ENCODE measurements around the gene RUBCN.
"Not testable (repeated sequence)": the region's sequence is repeated elsewhere in the genome, so short reads cannot be mapped to it uniquely, and the experiment has no call there.

Gene RUBCN

DNA sequence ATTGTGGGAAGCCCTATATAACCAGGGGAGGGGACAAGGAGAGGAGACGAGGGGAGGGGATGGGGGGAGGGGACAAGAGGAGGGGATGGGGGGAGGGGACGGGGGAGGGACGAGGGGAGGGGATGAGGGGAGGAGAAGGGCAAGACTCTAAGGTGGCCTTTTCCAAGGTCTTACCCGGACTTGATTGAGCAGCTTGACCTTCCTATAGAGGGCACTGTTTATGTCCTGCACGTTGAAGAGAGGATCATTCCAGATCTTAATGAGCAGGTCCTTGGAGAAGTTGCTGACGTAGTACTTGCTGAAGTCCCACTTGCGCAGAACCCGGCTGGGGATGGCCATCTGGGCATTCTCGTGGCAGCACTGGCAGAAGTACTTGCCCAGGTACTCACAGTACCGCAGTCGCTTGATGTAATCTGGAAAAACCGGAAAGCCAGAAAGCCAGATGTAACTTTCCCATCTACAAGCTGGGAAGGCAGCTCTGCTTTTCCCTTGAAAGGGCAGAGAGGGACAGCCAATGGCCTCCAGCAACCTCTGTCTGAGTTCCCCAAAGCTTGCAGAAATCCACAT is 55.7 kb downstream of the RUBCN start:
- no peak for DNase-seq

DNA sequence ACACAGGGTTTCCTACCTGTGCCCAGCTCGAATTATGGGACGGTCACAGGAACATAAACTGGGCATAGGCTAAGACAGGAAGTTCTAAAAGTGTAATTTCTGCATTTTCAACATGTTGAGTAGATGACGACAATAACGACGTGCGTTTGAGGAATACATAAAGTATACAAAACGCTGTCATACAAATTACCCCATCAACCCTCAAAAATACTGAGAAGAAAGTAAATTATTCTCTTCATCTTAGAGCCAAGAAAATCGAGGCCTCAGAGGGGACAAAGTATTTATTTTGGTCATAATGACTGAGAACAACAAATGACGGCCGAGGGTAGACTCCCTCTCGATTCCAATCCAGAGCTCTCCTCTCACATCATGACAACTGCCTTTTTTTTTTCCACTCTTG is 60.8 kb downstream of the RUBCN start:
- DNase-seq = no peak

DNA sequence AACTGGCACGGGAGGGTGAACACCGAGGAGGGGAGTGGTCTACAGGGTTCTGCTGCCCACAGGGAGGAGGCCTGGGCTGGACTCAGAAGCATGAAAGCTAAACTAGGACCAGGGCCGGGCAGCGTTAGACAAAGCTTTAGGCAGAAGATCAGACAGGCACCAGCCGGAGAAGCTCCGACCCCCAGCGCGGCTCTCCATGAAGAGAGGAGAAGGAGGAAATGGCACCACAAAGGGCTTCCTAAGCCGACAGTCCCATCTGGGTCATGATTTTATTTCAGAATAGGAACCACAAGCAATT is 61.2 kb downstream of the RUBCN start:
- DNase-seq = no peak

GRCh38 chr3:197674741-197675562 is 61.8 kb downstream of the RUBCN start:
- no peak for DNase-seq

DNA sequence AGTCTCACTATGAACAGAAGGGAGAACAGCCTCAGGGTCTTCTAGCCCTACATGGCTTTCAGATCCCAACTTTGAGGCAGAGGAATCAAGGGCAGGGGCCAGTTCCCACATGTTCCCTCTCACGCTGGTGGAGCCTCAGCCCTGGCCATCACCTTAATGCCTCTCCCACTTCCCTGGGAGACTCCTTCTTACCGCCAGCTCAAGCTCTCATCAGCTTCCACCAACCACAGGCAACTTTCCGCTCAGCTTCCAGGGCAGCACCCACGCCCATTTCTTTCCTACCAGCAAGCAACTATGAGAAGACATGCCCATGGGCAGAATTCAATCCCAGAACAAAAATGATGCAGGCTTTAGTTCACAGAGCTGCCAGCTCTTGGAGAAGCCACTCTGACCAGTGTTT is 63.5 kb downstream of the RUBCN start:
- no peak for DNase-seq

DNA sequence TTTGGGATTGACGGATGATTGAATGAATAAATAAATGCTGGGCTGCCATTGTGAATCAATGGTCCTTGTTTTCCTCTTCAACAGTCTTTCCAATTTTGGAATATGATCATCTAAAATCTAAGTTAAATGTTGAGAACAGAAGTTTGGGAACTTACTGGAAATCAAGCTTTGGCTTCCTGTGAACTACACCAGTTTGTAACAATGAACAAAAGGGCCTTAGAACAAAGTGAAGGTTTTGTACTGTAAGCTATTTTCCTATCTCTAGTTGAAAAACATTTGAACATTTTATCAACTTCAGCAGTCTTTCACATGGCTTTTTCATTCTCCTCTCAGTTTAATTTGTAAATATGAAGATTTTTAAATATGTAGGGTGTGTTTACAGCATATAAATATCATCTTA is 66.3 kb downstream of the RUBCN start:
- DNase-seq = no peak

GRCh38 chr3:197667968-197668367 is 68.7 kb downstream of the RUBCN start:
- DNase-seq = no peak

DNA sequence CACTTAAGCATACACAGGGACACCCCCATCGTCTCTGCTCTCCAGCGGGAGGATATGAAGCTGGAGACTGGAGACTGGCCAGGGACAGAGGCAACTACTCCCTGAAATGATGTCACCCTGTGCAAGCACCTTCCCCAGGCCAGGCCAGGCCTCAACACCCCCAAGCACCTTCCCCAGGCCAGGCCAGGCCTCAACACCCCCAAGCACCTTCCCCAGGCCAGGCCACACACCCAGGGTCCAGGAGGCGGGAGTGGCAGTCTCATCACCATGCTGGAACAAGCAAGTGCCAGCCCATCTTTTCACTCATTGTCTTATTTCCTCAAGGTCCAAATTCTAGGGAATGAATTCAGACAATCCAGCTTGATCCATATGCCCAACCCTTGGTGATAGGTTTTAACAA is 69.4 kb downstream of the RUBCN start:
- not testable (repeated sequence) for DNase-seq

DNA sequence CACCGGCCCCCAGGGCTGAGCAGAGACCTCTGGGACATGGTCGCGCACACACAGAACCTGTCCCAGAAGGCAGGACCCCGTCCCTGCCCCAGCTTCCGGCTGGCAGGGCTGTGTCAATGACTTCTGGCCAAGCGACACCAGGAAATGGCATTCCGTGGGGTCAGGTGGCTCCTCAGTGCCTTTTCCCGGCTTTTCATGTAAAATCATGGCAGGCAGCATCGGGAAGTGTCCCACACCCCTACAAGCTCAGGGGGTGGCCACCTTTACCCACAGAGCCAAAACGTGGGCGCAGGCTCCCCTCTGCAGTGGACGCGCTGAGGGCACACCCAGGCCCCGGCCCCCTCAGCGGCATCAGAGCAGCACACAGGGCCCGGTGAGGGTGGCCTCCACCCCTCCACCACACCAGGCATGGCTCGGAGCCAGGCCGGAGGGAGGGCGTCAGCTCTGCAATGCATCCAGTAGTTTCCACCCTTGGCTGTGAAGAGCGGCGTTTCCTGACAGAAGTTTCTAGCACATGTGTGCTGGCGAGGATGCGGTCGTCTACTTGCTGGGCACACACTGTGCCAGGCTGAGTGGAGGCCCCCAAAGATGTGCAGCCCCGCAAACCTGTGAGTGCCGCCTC is 70.4 kb downstream of the RUBCN start:
- not testable (repeated sequence) for DNase-seq

GRCh38 chr3:197665549-197665948 is 71.2 kb downstream of the RUBCN start:
- DNase-seq = not testable (repeated sequence)

DNA sequence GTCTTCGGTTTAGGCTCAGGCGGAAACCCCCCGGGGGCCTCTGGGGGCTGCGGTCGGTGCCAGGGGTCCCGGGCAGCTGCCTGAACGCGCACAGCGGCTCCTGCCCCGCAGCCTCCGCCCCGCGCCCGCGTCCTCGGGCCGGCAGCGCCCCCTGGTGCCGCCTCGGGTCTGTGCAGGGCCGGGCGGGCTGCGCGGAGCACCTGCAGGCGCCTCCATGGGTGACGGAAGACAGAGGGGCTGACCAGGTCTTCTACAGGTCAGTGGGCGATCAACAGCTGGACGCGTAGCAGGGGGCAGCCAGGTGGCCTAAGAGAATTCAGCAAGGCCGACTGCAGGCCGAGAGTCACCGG is 71.6 kb downstream of the RUBCN start:
- not testable (repeated sequence) for DNase-seq

DNA sequence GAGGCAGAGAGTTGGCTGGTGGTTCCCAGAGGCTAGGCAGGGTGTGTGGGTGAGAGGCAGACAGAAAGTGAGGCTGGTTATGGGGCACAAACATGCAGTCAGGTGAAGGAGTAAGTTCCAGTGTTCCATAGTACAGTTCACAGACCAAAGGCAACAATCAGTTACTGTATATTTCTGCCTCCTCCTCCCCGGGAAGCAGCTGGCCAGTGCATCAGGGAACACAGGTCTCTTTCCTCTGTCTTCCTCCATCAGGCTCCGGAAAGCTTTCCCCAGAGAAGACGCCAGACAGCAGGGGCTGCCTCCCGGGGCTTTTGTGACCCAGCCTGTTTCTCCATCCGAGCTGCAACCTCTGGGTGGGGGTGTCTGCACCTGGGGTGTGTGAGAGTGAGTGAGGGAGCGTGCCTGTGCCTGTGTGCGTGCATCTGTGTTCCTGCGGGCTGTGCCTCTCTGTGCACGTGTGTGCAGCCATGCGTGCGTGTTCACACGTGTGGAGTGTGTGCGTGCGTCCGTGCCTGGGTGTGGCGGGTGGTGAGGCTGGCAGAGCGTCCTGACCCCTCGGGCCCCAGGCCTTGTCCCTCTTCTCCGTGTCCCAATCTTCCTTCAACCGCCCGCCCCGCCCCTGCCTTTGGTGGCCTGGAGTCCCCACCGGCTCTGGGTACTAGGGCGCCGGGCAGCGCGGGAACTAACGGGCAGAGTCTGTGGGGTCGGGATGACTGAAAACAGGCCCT is 72.1 kb downstream of the RUBCN start:
- DNase-seq = not testable (repeated sequence)

GRCh38 chr3:197663367-197664140 is 73.2 kb downstream of the RUBCN start:
- not testable (repeated sequence) for DNase-seq

DNA sequence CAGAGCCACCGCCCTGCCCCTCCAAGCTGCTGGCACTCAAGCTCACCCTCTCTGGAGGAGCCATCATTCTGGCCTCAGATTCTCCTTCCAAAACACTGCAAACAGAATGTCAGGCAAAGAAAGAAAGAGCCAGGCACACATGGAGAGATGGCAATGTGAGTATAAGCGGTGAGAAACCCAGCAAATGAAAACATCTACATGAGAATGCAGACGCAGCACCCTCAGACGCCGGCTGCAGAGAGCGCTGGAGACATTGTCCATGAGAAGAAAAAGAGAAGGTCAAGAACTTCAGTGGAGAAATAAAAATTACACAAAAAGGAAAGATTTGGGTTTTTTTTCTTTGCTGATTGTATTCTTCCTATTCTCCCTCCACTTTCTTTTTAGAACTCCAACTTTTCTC is 74.4 kb downstream of the RUBCN start:
- not testable (repeated sequence) for DNase-seq

GRCh38 chr3:197661874-197662273 is 74.8 kb downstream of the RUBCN start:
- not testable (repeated sequence) for DNase-seq

DNA sequence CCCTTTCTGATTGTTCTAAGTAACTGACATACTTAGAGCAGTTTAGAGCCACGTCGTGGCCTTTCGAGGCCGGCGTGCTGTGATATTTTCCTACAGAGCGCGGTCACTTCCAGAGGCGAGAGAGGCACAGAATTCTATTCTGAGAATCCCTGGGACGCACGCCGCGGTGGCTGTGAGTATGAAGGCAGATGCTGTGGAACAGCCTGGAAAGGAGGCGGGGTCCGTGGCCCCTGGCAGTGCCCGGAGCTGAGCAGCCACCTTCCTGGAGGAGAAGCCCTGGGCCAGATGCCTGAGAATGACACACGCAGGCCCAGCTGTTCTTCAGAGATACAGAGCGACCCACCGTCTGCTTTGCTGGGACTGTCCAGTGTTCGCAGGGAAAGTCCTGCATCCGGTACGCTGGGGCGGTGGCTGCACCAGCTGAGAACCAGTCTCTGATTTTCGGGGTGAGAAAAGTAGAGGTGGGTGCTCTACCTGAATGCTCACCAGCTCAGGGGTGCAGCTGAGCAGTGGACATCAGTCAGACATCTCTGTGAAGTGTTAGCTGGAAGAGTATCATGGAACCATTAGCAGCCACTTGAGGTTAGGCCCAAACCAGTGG is 75.4 kb downstream of the RUBCN start:
- not testable (repeated sequence) for DNase-seq

- DNase-seq = not testable (repeated sequence)
Observed at GRCh38 chr3:197659701-197660100, 77.0 kb downstream of the RUBCN start.

DNA sequence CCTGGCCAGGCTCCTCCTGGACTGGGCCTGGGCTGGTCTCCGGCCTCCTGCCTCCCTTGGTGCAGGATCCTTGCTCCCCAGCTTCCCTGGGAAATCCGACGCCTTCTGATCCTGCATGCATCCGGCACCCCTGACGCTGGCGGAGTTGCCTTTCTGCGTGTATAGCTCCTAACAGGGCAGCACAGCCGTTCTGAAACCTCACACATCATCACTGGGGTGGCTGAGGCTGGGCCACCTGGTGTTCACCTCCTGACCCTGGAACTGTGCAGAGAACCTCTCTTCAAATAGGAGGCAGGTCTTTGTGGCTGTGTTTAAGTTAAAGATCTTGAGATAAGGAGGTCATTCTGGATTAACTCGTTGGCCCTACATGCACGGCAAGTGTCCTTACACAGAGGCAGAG is 77.6 kb downstream of the RUBCN start:
- not testable (repeated sequence) for DNase-seq

DNA sequence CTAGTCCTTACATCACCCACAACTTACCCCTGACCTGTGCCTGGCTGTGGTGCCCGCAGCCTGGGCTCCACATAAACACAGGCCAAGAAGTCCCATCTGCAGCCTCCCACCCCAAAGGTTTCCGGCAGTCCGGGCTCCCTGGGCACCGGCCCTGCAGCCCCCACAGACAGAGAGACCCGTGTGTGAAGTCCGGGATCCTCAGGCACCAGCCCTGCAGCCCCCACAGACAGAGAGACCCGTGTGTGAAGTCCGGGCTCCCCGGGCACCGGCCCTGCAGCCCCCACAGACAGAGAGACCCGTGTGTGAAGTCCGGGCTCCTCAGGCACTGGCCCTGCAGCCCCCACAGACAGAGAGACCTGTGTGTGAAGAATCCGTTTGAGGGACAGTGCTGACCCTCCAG is 78.0 kb downstream of the RUBCN start:
- not testable (repeated sequence) for DNase-seq

DNA sequence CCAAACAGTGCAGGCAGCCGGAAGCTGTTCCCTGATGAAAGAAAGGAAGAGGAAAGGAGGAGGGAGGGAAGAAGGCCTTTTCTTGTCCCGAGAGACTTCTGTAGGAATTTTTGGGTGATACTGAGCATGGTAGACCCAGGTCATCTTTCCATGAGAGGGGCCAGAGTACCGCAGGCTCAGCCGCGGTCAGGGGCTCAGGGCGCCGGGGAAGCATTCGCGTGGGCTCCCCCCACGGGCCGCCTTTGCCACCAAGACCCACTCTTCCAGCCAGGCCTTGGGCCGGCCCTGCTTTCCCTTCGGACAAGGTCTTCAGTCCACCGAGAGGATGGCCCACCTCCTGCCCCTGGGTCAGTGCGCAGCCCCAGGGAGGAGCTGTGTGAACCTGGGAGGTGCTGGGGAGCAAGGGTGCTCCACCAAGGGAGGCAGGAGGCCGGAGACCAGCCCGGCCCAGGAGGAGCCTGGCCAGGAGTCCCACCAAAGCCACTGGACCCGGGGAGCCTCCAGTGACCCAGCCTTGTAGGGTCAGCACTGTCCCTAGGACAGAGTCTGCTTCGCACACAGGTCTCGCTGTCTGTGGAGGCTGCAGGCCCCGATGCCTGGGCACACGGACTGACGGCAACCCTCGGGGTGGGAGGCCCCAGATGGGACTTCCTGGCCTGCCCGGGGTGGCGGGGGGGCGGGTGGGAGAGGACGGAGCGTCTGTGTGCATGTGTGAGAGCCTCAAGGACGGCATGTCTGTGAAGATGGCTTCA is 79.0 kb downstream of the RUBCN start:
- DNase-seq = not testable (repeated sequence)

DNA sequence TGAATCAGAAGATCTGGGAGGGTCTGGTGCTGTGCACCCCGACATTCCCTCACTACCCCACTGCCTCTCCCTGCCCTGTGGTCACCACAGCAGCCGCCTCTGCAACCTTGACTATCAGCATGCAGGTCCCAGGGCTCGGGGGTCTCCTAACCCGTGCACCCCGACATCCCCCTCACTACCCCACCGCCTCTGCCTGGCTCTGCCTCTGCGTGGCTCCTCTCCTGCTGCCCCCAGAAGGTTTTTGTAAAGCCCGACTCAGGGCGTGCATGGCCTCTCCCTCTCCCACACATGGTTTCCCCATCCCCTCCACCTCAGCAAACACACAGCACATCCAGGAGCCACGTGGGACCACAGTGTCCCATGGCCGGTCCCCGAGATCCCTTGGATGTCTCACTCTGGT is 79.7 kb downstream of the RUBCN start:
- not testable (repeated sequence) for DNase-seq

DNA sequence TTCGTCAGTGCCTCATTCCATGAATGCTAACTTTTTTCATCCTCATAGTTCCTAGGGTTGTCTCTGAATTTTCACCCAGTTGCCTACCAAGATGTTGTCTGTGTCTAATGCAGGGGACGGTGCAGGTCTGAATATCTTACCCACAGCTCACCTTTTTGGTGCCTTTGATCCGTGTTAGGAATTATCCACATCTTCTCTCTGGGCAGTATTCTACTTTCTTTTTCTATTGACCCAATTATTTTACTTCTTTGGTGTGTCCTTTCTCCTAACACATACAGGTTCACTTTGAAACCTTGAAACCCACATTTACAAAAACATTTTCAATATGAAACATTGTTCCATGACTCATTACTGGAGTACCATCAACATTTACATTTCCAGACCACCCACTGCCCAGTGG is 80.6 kb downstream of the RUBCN start:
- DNase-seq = not testable (repeated sequence)

All from NCI-H1417 treated with DMSO at 0.1 percent for 48 hours (cell line).